GM20431 (cell line): ENCODE results near the gene GNB5.

ENCODE experiments used
- in situ Hi-C: fragments of 300-500 bp; cut with MseI, MboI; formaldehyde crosslinking; loops from one replicate; pipeline ENCODE4 v1.15.0; 2020; ENCODE audit warnings: low sequenced_read_pairs; ENCODE audit not compliant: unreplicated experiment

GNB5 gene

DNA sequence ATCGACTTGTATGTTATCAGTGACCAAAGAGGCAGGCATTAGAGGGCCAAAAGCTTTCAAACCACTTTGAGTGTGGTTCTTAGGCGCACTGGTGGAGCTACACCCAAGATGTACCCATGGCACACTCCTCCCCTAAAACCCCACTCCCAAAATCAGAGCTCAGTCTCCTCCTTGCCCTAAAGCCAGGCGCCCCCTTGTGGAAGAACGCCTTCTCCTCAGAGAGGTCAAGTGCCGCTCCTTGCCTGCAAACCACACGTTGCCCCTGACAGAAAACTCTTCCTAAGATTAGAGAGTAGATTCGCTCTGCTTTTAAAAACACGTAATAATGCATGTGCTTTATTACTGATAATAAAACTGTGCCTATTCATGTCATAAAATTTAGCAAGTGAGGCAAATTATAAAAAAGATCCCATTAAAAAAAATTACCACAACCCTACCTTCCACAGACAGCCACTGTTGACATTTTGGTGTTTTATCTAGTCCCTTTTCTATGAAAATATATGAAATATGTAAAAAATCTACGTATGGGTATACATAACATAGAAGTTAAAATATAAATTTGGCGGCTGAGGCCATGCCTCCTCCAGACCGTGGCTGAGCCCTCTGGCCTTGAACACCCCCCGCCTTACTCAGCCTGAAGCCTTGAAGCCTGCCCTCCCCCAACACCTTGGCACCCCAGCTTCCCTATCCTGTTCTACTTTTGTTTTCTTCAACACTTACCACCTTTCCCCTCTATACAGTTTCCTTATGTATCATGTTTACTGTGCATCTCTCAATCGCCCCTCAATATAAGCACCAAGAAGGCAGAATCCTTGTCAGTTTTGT is 112.1 kb downstream of the GNB5 start:
- in situ Hi-C loops = no loop called here

DNA sequence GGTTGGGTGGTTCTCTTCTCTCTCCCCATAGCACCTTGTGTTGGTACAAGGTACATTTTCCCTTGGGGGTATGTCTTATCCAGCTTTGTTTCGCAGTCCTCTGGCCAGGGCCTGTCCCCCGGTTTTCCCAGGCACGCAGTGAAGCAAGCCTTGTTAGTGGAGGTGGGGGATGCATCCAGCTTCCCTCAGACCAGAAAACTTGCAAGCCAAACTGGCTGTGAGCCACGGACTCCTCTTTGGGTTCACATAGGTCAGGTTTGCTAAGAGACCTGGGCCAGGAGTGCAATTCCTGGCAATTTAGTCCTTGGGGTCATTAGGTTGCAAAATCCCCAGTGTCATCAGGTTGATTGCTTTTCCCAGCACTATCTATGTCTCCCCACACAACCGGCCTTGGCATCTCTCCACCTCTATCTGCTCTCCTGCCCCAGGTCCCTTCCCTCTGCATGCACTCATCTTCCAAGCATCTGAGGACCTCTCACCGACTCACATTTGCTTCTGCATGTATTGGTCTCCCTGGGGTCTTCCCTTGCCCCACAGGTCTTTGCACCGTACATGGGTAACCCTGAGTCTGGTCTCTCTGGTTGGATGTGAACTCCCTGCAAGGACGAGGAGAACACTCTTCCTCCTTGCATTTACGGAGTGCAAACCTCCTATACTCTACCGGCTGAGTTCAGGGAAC is 112.9 kb downstream of the GNB5 start:
- in situ Hi-C loops = no loop called here

DNA sequence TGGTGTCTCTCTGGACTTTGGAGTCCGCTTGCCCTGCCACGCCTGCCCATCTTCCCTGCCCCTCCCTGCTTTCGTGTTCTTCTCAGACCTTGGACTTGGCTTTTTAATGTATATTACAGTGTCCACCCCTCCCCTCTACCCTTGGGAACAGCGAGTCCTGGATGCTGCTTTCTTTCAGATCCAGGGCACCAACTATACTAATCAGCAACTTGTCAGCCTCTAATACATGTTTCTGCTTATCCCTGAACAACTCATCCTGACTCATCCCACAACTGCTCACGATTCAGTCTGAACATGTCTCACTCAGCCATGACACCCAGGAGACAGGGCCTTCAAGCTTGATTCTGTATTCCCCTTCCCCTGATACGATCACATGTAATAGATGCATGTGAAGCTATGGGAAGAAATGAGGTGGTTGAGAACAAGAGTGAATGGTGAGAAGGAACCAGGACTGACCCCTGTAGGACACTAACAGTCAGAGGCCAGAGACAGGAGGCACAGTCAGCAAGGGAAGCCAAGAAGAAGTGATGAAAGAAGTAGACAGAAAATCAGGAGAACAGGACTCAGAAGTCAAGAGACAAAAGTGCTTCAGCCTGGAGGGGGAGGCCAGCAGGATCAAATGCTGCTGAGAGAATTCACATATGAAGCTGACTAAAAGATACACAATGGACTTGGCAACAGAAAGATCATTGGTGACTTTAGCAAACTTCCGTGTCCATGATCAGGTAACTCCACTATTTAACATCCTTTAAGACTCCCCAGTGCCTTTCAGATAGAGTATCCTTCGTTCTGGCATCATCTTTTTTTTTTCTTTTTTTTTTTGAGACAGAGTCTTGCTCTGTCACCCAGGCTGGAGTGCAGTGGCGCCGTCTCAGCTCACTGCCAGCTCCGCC is 114.1 kb downstream of the GNB5 start:
- in situ Hi-C loops = no loop called here

DNA sequence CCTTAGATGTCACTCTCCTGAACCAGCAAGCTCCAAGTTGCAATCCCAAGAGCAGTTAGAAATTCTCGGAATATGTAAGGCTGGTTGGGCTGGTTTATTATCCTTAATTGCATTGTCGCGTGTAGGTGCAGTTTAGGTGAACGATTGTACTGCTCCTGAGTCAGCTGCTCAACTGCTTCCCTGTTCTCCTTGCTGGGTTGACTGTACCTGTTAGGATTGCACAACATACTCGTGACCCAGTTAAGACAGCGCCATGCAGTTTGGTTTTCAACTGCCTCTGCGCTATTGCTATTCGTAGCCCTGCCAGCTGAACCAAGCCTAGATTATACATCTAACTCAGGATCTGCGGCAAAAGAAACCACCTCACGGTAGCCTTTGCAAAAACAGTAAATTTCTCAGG is 119.6 kb downstream of the GNB5 start:
- in situ Hi-C loops = no loop called here

DNA sequence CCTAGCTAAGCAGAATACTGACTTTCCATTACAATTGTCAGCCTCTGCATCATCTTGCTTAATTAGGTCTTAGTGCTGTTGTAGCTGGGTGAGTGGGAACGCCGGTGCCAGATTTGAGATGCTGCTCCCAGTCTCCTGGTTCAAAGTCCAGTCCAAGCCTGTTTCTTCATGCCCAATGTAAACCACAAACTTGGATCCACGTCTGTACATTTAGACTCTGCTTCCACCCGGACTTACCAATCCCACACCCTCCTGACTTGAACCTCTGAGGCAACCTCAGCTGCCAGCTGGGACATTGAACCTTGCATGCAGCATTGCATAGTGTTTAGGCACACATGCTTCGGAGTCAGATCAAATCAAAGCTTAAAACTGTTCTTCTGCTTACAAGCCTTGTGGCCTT is 121.6 kb downstream of the GNB5 start:
- in situ Hi-C loops = no loop called here

DNA sequence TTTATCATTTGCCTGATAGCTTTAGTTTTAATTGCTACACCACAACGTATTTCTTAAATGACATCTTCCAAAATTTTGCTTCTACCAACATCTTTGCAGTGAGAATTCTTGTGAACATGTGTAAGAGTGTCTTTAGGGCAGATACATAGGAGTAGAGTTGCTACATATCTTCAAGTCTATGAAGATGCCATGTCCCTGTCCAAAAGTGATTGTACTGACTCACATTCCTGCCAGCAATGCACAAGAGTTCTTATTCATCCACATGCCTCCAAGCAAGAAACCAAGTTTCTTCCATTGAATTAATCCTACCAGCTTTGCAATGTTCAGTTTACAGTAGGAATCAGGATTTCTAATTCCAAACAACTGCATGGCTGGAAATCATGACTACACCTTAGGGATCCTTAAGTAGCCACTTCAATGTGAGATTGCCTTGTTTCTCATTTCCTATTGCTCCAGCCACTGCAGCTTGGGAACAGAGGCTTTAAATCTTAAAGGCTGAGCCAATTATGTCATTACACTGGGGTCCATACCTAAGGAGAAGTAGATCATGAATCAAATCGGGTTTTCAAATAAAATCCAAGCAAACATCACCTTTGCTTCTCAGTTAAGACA is 123.1 kb downstream of the GNB5 start:
- in situ Hi-C loops = no loop called here

DNA sequence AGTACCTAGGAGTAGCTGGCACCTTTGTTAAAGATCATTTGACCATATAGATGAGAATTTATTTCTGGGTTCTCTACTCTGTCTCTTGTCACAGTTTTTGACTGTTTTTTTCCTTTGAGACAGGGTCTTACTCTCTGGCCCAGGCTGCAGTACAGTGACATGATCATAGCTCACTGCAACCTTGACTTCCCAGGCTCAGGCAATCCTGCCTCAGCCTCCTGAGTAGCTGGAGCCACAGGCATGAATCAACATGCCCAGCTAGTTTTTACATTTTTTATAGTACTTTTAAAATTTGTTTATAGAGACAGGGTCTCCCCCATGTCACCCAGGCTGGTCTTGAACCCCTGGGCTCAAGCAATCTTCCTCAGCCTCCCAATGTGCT is 123.7 kb downstream of the GNB5 start:
- in situ Hi-C loops = no loop called here

DNA sequence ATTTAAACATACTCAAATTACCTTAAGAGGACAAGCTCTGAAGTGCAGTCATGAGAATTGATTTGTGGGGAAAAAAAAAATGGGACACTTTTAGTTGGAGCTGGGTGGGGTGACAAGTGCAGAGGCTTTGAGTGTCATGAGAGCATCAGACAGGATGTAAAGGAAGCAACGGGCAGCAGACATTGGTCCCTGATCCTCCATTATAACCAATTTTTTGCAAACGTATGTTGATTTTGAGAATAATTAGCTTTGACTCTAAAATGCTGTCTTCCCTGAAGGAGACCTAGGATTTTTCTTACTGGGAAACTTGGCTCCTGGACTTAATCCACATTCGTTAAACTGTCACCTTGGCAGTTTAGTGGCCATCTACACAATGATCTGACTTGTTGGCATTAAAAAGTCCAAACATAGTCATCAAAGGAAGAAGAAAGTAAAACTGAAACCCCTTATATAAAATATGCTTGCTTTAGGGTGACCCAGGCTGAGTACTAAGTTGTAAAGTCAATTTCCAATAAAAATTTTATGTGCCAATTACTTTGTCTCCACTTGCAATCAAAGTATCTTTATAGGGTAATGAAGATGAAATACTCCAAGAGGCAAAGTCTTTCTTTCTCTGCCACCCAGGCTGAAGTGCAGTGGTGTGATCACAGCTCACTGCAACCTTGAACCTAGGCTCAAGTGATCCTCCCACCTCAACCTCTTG is 124.2 kb downstream of the GNB5 start:
- in situ Hi-C loops = no loop called here
